Naive thymus-derived CD4-positive, alpha-beta T cell (primary cell): ENCODE measurements around the gene KIF3B. TPM values are rescaled to one million over a fixed set of nuclear protein-coding genes. Genes with fewer than 3 reads are reported as not detected.

ENCODE experiments used
- ATAC-seq: fragments of 150-1000 bp; cut with Tn5 transposase; 2 replicates; pipeline ENCODE4 v1.10.0; 2021; ENCODE audit warnings: mild to moderate bottlenecking, moderate library complexity
- CTCF ChIA-PET: fragments of 350-600 bp; sonication (Branson Sonifier 250); formaldehyde crosslinking; loops from one replicate; lab custom pipeline; 2021; ENCODE audit warnings: antibody characterized with exemption; lab: Charles Lee
- POLR2A ChIA-PET: fragments of 350-600 bp; sonication (Branson Sonifier 250); formaldehyde crosslinking; loops from one replicate; lab custom pipeline; 2021; ENCODE audit warnings: antibody characterized with exemption, inconsistent platforms; lab: Charles Lee
- DNase-seq, 9 donors: peaks; one replicate each; pipeline versions ENCODE4 v3.0.0 to v3.0.0-alpha.2; 2020 to 2022; ENCODE audit warnings: mixed read lengths in 1 of 9
- H3K27ac ChIP-seq: one replicate; pipeline ENCODE4 v1.7.0; 2013; ENCODE audit warnings: mild to moderate bottlenecking, low read depth, low read length, moderate library complexity
- H3K27me3 ChIP-seq, 2 donors: one replicate each; pipeline ENCODE4 v1.7.0; 2013; ENCODE audit warnings: low read length in 2 of 2, mild to moderate bottlenecking in 2 of 2, moderate library complexity in 2 of 2; ENCODE audit not compliant: control insufficient read depth in 2 of 2, insufficient read depth in 2 of 2
- H3K36me3 ChIP-seq, 3 experiments: 1 replicate in 2 of 3; 2 replicates in 1 of 3; pipeline ENCODE4 v1.7.0; 2013; ENCODE audit warnings: low read length in 3 of 3, mild to moderate bottlenecking in 3 of 3, moderate library complexity in 1 of 3; ENCODE audit not compliant: insufficient read depth in 3 of 3, control insufficient read depth in 2 of 3
- H3K4me1 ChIP-seq, 2 donors: one replicate each; pipeline ENCODE4 v1.7.0; 2013; ENCODE audit warnings: low read length in 2 of 2, mild to moderate bottlenecking in 2 of 2, moderate library complexity in 1 of 2; ENCODE audit not compliant: control insufficient read depth in 2 of 2, insufficient read depth in 2 of 2
- H3K4me3 ChIP-seq: 2 replicates; pipeline ENCODE4 v1.7.0; 2013; ENCODE audit warnings: mild to moderate bottlenecking, low read length
- H3K9me3 ChIP-seq, 3 experiments: 1 replicate in 2 of 3; 2 replicates in 1 of 3; pipeline ENCODE4 v1.7.0; 2013; ENCODE audit warnings: low read length in 3 of 3; ENCODE audit not compliant: control insufficient read depth in 2 of 3
- H3K27ac Mint-ChIP-seq, 9 donors: one replicate each; pipeline ENCODE4 v1.8.0; 2020 to 2022; ENCODE audit warnings: mixed read lengths in 9 of 9, mild to moderate bottlenecking in 8 of 9, moderate library complexity in 5 of 9, inconsistent platforms in 2 of 9
- H3K27me3 Mint-ChIP-seq, 5 donors: one replicate each; pipeline ENCODE4 v1.8.0; 2021 to 2022; ENCODE audit warnings: mixed read lengths in 5 of 5, mild to moderate bottlenecking in 1 of 5
- H3K36me3 Mint-ChIP-seq, 5 donors: one replicate each; pipeline ENCODE4 v1.8.0; 2020 to 2022; ENCODE audit warnings: mixed read lengths in 5 of 5, mild to moderate bottlenecking in 3 of 5, inconsistent platforms in 1 of 5
- H3K4me1 Mint-ChIP-seq, 7 donors: one replicate each; pipeline ENCODE4 v1.8.0; 2020 to 2022; ENCODE audit warnings: mixed read lengths in 7 of 7, mild to moderate bottlenecking in 3 of 7, inconsistent platforms in 1 of 7
- H3K4me3 Mint-ChIP-seq, 10 donors: one replicate each; pipeline ENCODE4 v1.8.0; 2020 to 2022; ENCODE audit warnings: mild to moderate bottlenecking in 10 of 10, mixed read lengths in 10 of 10, moderate library complexity in 6 of 10, inconsistent platforms in 2 of 10
- H3K9me3 Mint-ChIP-seq, 11 donors: one replicate each; pipeline ENCODE4 v1.8.0; 2020 to 2022; ENCODE audit warnings: mixed read lengths in 11 of 11, mild to moderate bottlenecking in 4 of 11, inconsistent platforms in 1 of 11, moderate library complexity in 1 of 11
- intact Hi-C, 2 donors: fragments of 100-400 bp; cut with micrococcal nuclease; formaldehyde crosslinking; loops; one replicate each; pipeline ENCODE4 v1.15.1; 2023
- polyA plus RNA-seq, 2 donors: library from polyadenylated mRNA; unstranded; fragments of 300-500 nt; fragmentation: Illumina TruSeq; gene quantifications; one replicate each; pipeline ENCODE4 v1.2.3, GENCODE V29; 2021
- total RNA-seq, 6 experiments: library from RNA in 5 of 6; stranded (reverse) in 5 of 6; gene quantifications; 1 replicate in 5 of 6; 2 replicates in 1 of 6; pipeline ENCODE4 v1.2.3 and lab custom pipeline; 2021 to 2026

Gene KIF3B
- total and polyA plus RNA-seq, 7 experiments from 2014 or later: 1.5 to 19.5 (median 11.0) TPM

- Histone ChIP-seq H3K36me3 (no peaks in the 10 kb centered on the region), H3K27ac (no peak overlapping the region), H3K9me3 (no peaks in the 10 kb centered on the region), H3K27me3 (no peaks in the 10 kb centered on the region), H3K4me1 (no peaks in the 10 kb centered on the region), H3K4me3 (no peak overlapping the region)
- Mint-ChIP-seq H3K9me3 (no peaks in the 10 kb centered on the region), H3K27ac (no peak overlapping the region), H3K27me3 (no peaks in the 10 kb centered on the region), H3K4me1 (peaks cover 4 to 27% (median 11%) of the 10 kb centered on the region in 7 donors), H3K4me3 (no peak overlapping the region), H3K36me3 (peaks cover 0 to 12% (median 3%) of the 10 kb centered on the region in 5 donors)
- POLR2A ChIA-PET: no interaction called here
- ATAC-seq: no peak
- CTCF ChIA-PET: no interaction called here
- no peak for DNase-seq
- intact Hi-C loops: no loop called here
Observed at GRCh38 chr20:32304131-32304746, 26.8 kb downstream of the KIF3B start.

DNA sequence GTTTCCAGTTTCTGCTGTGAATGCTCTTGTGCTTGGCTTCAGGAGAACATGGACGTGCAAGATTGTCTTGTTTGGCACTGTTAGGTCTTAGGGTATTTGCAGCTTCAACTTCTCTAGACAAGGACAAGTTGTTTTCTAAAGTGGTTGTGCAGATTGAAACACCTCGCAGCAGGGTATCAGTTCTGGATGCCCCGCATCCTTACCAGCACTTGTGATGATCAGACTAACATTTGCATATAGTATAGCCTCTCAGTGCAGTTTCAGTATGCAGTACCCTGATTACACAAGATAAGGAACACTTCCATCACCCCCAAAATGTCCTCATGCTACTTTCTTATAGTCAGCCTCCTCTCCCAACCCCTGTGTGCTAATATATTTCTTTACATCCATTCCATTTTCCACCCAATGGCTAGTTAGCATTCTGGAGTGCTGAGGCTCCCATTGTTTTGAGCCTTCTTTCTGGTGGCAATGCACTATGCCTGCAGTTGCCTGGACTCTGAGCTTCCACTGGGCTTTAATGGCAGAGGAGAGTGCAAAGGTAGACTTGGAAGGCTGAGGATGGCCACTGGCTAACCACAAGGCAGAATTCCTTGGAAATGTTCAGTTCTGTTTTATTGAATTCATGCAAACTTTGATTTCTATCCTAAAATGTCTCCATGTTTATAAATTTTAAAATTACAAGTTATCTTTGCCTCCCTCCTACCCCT is 35.4 kb downstream of the KIF3B start:
- CTCF ChIA-PET: no interaction called here
- Histone ChIP-seq H3K27me3 (no peaks in the 10 kb centered on the region), H3K9me3 (no peaks in the 10 kb centered on the region), H3K4me1 (no peaks in the 10 kb centered on the region), H3K4me3 (no peak overlapping the region), H3K36me3 (peaks cover 0 to 48% (median 5%) of the 10 kb centered on the region in 3 experiments), H3K27ac (no peak overlapping the region)
- peaks cover 21 to 52% (median 38%) of the 10 kb centered on the region in 5 donors for H3K36me3 Mint-ChIP-seq
- no peak overlapping the region for H3K4me3 Mint-ChIP-seq
- DNase-seq (no peak), ATAC-seq (no peak)
- intact Hi-C loops: no loop called here
- no peak overlapping the region for H3K27ac Mint-ChIP-seq
- no peaks in the 10 kb centered on the region for H3K9me3 Mint-ChIP-seq
- POLR2A ChIA-PET: no interaction called here
- peaks cover 0 to 4% (median 0%) of the 10 kb centered on the region in 7 donors for H3K4me1 Mint-ChIP-seq
- no peaks in the 10 kb centered on the region for H3K27me3 Mint-ChIP-seq

DNA sequence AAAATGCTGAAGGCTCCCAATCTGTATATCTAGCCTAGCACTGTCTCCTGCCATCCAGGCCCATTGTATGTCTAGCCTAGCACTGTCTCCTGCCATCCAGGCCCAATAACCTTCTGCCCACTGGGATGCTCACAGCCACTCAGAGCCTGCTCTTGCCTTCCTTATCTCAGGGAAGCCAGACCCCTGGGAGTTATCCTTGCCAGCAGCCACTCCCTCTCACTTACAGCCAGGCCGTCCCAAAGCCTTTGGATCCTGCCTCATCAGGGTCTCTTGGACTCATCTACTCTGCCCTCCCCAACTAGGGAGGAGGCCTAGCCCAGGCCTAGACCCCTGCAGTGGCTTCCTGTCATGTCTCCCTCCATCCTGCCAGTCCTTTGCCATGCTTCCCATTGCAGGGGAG is 37.3 kb downstream of the KIF3B start:
- H3K4me3 Mint-ChIP-seq: no peak overlapping the region
- Histone ChIP-seq H3K4me1 (no peaks in the 10 kb centered on the region), H3K27me3 (no peaks in the 10 kb centered on the region), H3K9me3 (no peaks in the 10 kb centered on the region), H3K4me3 (no peak overlapping the region), H3K27ac (no peak overlapping the region), H3K36me3 (peaks cover 0 to 54% (median 5%) of the 10 kb centered on the region in 3 experiments)
- peaks cover 21 to 55% (median 39%) of the 10 kb centered on the region in 5 donors for H3K36me3 Mint-ChIP-seq
- DNase-seq: no peak
- no peaks in the 10 kb centered on the region for H3K9me3 Mint-ChIP-seq
- no peaks in the 10 kb centered on the region for H3K27me3 Mint-ChIP-seq
- ChIA-PET CTCF (interaction anchor here (0.6 kb wide), 1 partner anchor 152 kb away, joined by 4 read pairs; no protein-coding TSS in a partner anchor), POLR2A (no interaction called here)
- H3K4me1 Mint-ChIP-seq: peaks cover 0 to 6% (median 0%) of the 10 kb centered on the region in 7 donors
- peak overlapping the region in 5 of 9 donors; percentile 4 to 55 (median 38) for H3K27ac Mint-ChIP-seq
- intact Hi-C loops: no loop called here
- no peak for ATAC-seq

DNA sequence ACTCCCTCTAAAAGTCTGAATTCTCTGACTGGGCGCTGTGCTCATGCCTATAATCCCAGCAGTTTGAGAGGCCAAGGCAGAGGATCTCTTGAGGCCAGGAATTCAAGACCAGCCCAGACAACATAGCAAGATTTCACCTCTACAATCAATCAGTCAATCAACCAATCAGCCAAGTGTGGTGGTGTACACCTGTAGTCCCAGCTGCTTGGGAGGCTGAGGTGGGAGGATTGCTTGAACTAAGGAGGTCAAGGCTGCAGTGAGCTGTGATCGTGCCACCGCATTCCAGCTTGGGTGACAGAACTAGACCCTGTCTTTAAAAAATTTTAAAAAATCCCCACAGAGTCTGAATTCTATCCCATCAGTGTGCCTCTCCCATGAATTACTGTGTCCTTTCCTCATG is 37.9 kb downstream of the KIF3B start:
- H3K27me3 ChIP-seq: no peaks in the 10 kb centered on the region
- H3K4me3 Mint-ChIP-seq: no peak overlapping the region
- ATAC-seq (no peak), DNase-seq (no peak)
- no peak overlapping the region for H3K27ac ChIP-seq
- POLR2A ChIA-PET: no interaction called here
- H3K4me1 ChIP-seq: no peaks in the 10 kb centered on the region
- no peaks in the 10 kb centered on the region for H3K27me3 Mint-ChIP-seq
- H3K36me3 ChIP-seq: peaks cover 0 to 48% (median 1%) of the 10 kb centered on the region in 3 experiments
- peaks cover 15 to 50% (median 33%) of the 10 kb centered on the region in 5 donors for H3K36me3 Mint-ChIP-seq
- intact Hi-C loops: no loop called here
- no peaks in the 10 kb centered on the region for H3K9me3 Mint-ChIP-seq
- peaks cover 0 to 6% (median 0%) of the 10 kb centered on the region in 7 donors for H3K4me1 Mint-ChIP-seq
- no peaks in the 10 kb centered on the region for H3K9me3 ChIP-seq
- CTCF ChIA-PET: no interaction called here
- peak overlapping the region in 4 of 9 donors; percentile 21 to 43 (median 39) for H3K27ac Mint-ChIP-seq
- no peak overlapping the region for H3K4me3 ChIP-seq

GRCh38 chr20:32315891-32316290 is 38.4 kb downstream of the KIF3B start:
- ChIA-PET CTCF (no interaction called here), POLR2A (no interaction called here)
- Mint-ChIP-seq H3K4me1 (peaks cover 0 to 6% (median 0%) of the 10 kb centered on the region in 7 donors), H3K36me3 (peaks cover 10 to 50% (median 34%) of the 10 kb centered on the region in 5 donors), H3K27me3 (no peaks in the 10 kb centered on the region), H3K27ac (peak overlapping the region in 3 of 9 donors; percentile 32 to 44 (median 43)), H3K9me3 (no peaks in the 10 kb centered on the region), H3K4me3 (no peak overlapping the region)
- peaks cover 0 to 43% (median 0%) of the 10 kb centered on the region in 3 experiments for H3K36me3 ChIP-seq
- no peak overlapping the region for H3K4me3 ChIP-seq
- no peak overlapping the region for H3K27ac ChIP-seq
- no peak for ATAC-seq
- H3K4me1 ChIP-seq: no peaks in the 10 kb centered on the region
- no peaks in the 10 kb centered on the region for H3K9me3 ChIP-seq
- H3K27me3 ChIP-seq: no peaks in the 10 kb centered on the region
- intact Hi-C loops: no loop called here
- no peak for DNase-seq

DNA sequence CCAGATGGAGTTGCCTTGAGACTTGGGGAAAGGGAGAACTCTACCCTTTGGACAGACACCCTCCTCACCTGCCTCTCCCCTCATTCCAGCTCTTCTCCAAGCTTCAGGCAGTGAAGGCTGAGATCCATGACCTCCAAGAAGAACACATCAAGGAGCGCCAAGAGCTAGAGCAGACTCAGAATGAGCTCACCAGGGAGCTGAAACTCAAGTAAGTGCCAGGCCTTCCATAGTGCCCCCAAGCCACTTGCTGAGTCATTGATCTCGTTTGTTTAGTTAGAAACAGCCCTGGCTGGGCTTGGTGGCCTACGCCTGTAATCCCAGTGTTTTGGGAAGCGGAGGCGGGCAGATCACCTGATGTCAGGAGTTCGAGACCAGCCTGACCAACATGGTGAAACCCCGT is 39.2 kb downstream of the KIF3B start:
- no peak overlapping the region for H3K4me3 Mint-ChIP-seq
- intact Hi-C loops: no loop called here

More for the DNA sequence above, 39.2 kb downstream of the KIF3B start:
- ATAC-seq: no peak
- ChIA-PET CTCF (no interaction called here), POLR2A (interaction anchor here (0.6 to 1.6 kb wide), 2 partner anchors 43 to 118 kb away, joined by 3 read pairs; no protein-coding TSS in a partner anchor)
- Histone ChIP-seq H3K36me3 (peaks cover 0 to 42% (median 0%) of the 10 kb centered on the region in 3 experiments), H3K27me3 (no peaks in the 10 kb centered on the region), H3K9me3 (no peaks in the 10 kb centered on the region), H3K4me1 (no peaks in the 10 kb centered on the region), H3K4me3 (no peak overlapping the region), H3K27ac (no peak overlapping the region)
- Mint-ChIP-seq H3K27me3 (no peaks in the 10 kb centered on the region), H3K4me1 (peaks cover 0 to 8% (median 0%) of the 10 kb centered on the region in 7 donors), H3K27ac (peak overlapping the region in 2 of 9 donors; percentile 32 to 44), H3K36me3 (peaks cover 9 to 51% (median 39%) of the 10 kb centered on the region in 5 donors), H3K9me3 (no peaks in the 10 kb centered on the region)
- DNase-seq: no peak
